H1 (cell line): ENCODE results near the gene OR2L8. TPM values are rescaled to one million over a fixed set of nuclear protein-coding genes. Genes with fewer than 3 reads are reported as not detected.

Experiments used
- CTCF ChIA-PET: fragments of 300-600 bp; sonication (Branson Sonifier 250); formaldehyde crosslinking; loops from one replicate; lab custom pipeline; 2021; ENCODE audit not compliant: partially characterized antibody; lab: Charles Lee
- POLR2A ChIA-PET: fragments of 300-600 bp; sonication (Branson Sonifier 250); formaldehyde crosslinking; loops from one replicate; lab custom pipeline; 2021; ENCODE audit warnings: inconsistent platforms; ENCODE audit not compliant: partially characterized antibody; lab: Charles Lee
- DNase-seq, 2 experiments: peaks; one replicate each; pipeline versions ENCODE4 v3.0.0 to v3.0.0-alpha.2; 2010 to 2022; ENCODE audit warnings: low spot score in 2 of 2, low read depth in 1 of 2, mixed read lengths in 1 of 2
- FAIRE-seq: peaks from 2 replicates; lab custom pipeline; 2011; peaks lifted over from hg19 to GRCh38; lab: Jason Lieb, UNC
- H2AFZ ChIP-seq: 2 replicates; pipeline ENCODE4 v1.8.1; 2012; ENCODE audit warnings: low read length, inconsistent platforms
- H2AK5ac ChIP-seq: 2 replicates; pipeline ENCODE4 v1.6.1; 2013; ENCODE audit warnings: low read depth, low read length
- H2BK120ac ChIP-seq: replicated peaks from 2 replicates; pipeline ENCODE3; 2013; ENCODE audit warnings: low read depth, low read length, inconsistent platforms
- H2BK12ac ChIP-seq: 2 replicates; pipeline ENCODE4 v1.6.1; 2013; ENCODE audit warnings: low read depth, low read length
- H2BK15ac ChIP-seq: 2 replicates; pipeline ENCODE4 v1.6.1; 2013; ENCODE audit warnings: low read length
- H2BK20ac ChIP-seq: 2 replicates; pipeline ENCODE4 v1.6.1; 2013; ENCODE audit warnings: low read length
- H2BK5ac ChIP-seq: 2 replicates; pipeline ENCODE4 v1.6.1; 2013; ENCODE audit warnings: low read depth, low read length
- H3K14ac ChIP-seq: 2 replicates; pipeline ENCODE4 v1.6.1; 2013; ENCODE audit warnings: inconsistent platforms; ENCODE audit not compliant: insufficient read length
- H3K18ac ChIP-seq: 2 replicates; pipeline ENCODE4 v1.6.1; 2013; ENCODE audit warnings: low read length; ENCODE audit errors: extremely low read depth
- H3K23ac ChIP-seq: 2 replicates; pipeline ENCODE4 v1.6.1; 2013; ENCODE audit warnings: inconsistent platforms; ENCODE audit not compliant: insufficient read length
- H3K23me2 ChIP-seq: 2 replicates; pipeline ENCODE4 v1.6.1; 2013; ENCODE audit warnings: low read depth, low read length
- H3K27ac ChIP-seq: 2 replicates; pipeline ENCODE4 v1.6.1; 2011; ENCODE audit warnings: low read depth, low read length, inconsistent platforms
- H3K27me3 ChIP-seq, 4 experiments: replicated peaks in 1 of 4; 1 replicate in 1 of 4; 2 replicates in 3 of 4; pipeline versions ENCODE4 v1.6.1 to v1.8.1; 2011 to 2013; ENCODE audit warnings: low read length in 3 of 4, mild to moderate bottlenecking in 3 of 4, inconsistent platforms in 2 of 4, mixed read lengths in 2 of 4, moderate library complexity in 1 of 4; ENCODE audit not compliant: control insufficient read depth in 3 of 4, insufficient read depth in 3 of 4; ENCODE audit errors: extremely low read depth in 1 of 4
- H3K36me3 ChIP-seq, 4 experiments: 2 replicates each; pipeline versions ENCODE4 v1.6.1 to v1.8.1; 2011 to 2013; ENCODE audit warnings: mild to moderate bottlenecking in 4 of 4, low read length in 3 of 4, moderate library complexity in 2 of 4, control low read depth in 1 of 4, inconsistent platforms in 1 of 4; ENCODE audit not compliant: insufficient read depth in 4 of 4, control insufficient read depth in 2 of 4
- H3K4ac ChIP-seq: replicated peaks from 2 replicates; pipeline ENCODE3; 2013; ENCODE audit warnings: low read length, low read depth, mixed read lengths, inconsistent platforms; ENCODE audit not compliant: insufficient read length
- H3K4me1 ChIP-seq, 4 experiments: replicated peaks in 1 of 4; 1 replicate in 1 of 4; 2 replicates in 3 of 4; pipeline versions ENCODE4 v1.6.1 to v1.8.1; 2011 to 2013; ENCODE audit warnings: low read length in 3 of 4, inconsistent platforms in 2 of 4, mixed read lengths in 1 of 4; ENCODE audit not compliant: insufficient read depth in 4 of 4, control insufficient read depth in 3 of 4
- H3K4me2 ChIP-seq, 2 experiments: 2 replicates each; pipeline versions ENCODE4 v1.6.1 to v1.8.1; 2011 to 2013; ENCODE audit warnings: low read depth in 2 of 2, low read length in 2 of 2, control low read depth in 1 of 2, inconsistent platforms in 1 of 2, mild to moderate bottlenecking in 1 of 2; ENCODE audit not compliant: insufficient read depth in 1 of 2
- H3K4me3 ChIP-seq, 4 experiments: fragments of 200-600, 300-600 bp in 1 of 4; sonication (generic), shearing (Covaris generic), sonication (Bioruptor Twin) in 1 of 4; 2 replicates each; pipeline versions ENCODE4 v1.5.1 to v1.8.1; 2011 to 2016; ENCODE audit warnings: low read length in 4 of 4, low read depth in 3 of 4, control low read depth in 2 of 4, inconsistent platforms in 2 of 4, mild to moderate bottlenecking in 2 of 4, mixed read lengths in 1 of 4, moderate library complexity in 1 of 4; ENCODE audit not compliant: insufficient read depth in 2 of 4; ENCODE audit errors: extremely low read depth in 1 of 4
- H3K56ac ChIP-seq: replicated peaks from 2 replicates; pipeline ENCODE3; 2013; ENCODE audit warnings: low read depth, mild to moderate bottlenecking, mixed read lengths, low read length, inconsistent platforms; ENCODE audit not compliant: insufficient read length
- H3K79me1 ChIP-seq: 2 replicates; pipeline ENCODE4 v1.6.1; 2013; ENCODE audit warnings: low read depth, low read length, control low read depth
- H3K79me2 ChIP-seq, 2 experiments: 2 replicates each; pipeline versions ENCODE4 v1.6.1 to v1.8.1; 2012 to 2013; ENCODE audit warnings: low read length in 2 of 2, mild to moderate bottlenecking in 2 of 2, inconsistent platforms in 1 of 2; ENCODE audit not compliant: insufficient read depth in 2 of 2, control insufficient read depth in 1 of 2
- H3K9ac ChIP-seq, 4 experiments: replicated peaks in 1 of 4; 1 replicate in 1 of 4; 2 replicates in 3 of 4; pipeline versions ENCODE4 v1.6.1 to v1.8.1; 2011 to 2013; ENCODE audit warnings: low read depth in 3 of 4, low read length in 3 of 4, control low read depth in 2 of 4, mild to moderate bottlenecking in 2 of 4, moderate library complexity in 2 of 4, inconsistent platforms in 1 of 4; ENCODE audit errors: extremely low read depth in 1 of 4
- H3K9me3 ChIP-seq, 2 experiments: 2 replicates each; pipeline versions ENCODE4 v1.6.1 to v1.8.1; 2012 to 2013; ENCODE audit warnings: mild to moderate bottlenecking in 2 of 2, moderate library complexity in 2 of 2, control low read depth in 1 of 2, inconsistent platforms in 1 of 2, low read depth in 1 of 2, low read length in 1 of 2, mixed read lengths in 1 of 2; ENCODE audit not compliant: insufficient read depth in 2 of 2
- H4K20me1 ChIP-seq, 2 experiments: replicated peaks in 1 of 2; 2 replicates each; pipeline versions ENCODE3 to v1.8.1; 2011 to 2013; ENCODE audit warnings: inconsistent platforms in 2 of 2, low read length in 2 of 2, mild to moderate bottlenecking in 1 of 2; ENCODE audit not compliant: insufficient read depth in 2 of 2, control insufficient read depth in 1 of 2
- H4K5ac ChIP-seq: 2 replicates; pipeline ENCODE4 v1.6.1; 2013; ENCODE audit warnings: low read length, low read depth, mixed read lengths, inconsistent platforms; ENCODE audit not compliant: insufficient read length
- H4K8ac ChIP-seq: 2 replicates; pipeline ENCODE4 v1.8.0; 2013; ENCODE audit warnings: mild to moderate bottlenecking, moderate library complexity, low read length, inconsistent platforms; ENCODE audit not compliant: insufficient read depth; ENCODE audit errors: extremely low read depth
- H4K91ac ChIP-seq: replicated peaks from 2 replicates; pipeline ENCODE3; 2013; ENCODE audit warnings: low read length, mixed read lengths, inconsistent platforms; ENCODE audit not compliant: insufficient read length
- CTCF ChIP-seq, 3 experiments: IDR thresholded peaks; 1 replicate in 2 of 3; 2 replicates in 1 of 3; pipeline versions ENCODE4 v1.5.1 to v1.6.1; 2011; ENCODE audit warnings: low read length in 3 of 3, mild to moderate bottlenecking in 3 of 3, inconsistent platforms in 2 of 3, low read depth in 1 of 3, moderate library complexity in 1 of 3; ENCODE audit not compliant: insufficient read depth in 1 of 3; ENCODE audit errors: control extremely low read depth in 1 of 3
- GABPA ChIP-seq: IDR thresholded peaks from 2 replicates; pipeline ENCODE4 v1.6.1; 2011; ENCODE audit warnings: mild to moderate bottlenecking, low read length, moderate library complexity, borderline replicate concordance; ENCODE audit not compliant: insufficient read depth
- NRF1 ChIP-seq: IDR thresholded peaks from 2 replicates; pipeline ENCODE4 v1.6.1; 2011; ENCODE audit warnings: mild to moderate bottlenecking, low read depth, low read length, improper control_type of control experiment
- RFX5 ChIP-seq: IDR thresholded peaks from 2 replicates; pipeline ENCODE4 v1.6.1; 2011; ENCODE audit warnings: low read depth, low read length, improper control_type of control experiment, borderline replicate concordance
- SAP30 ChIP-seq: fragments of 300-600 bp; sonication (generic); IDR thresholded peaks from 2 replicates; pipeline ENCODE4 v1.7.1; 2012; ENCODE audit warnings: low read length, moderate library complexity, mild to moderate bottlenecking, inconsistent platforms; ENCODE audit not compliant: insufficient read depth, insufficient replicate concordance
- SIRT6 ChIP-seq: IDR thresholded peaks from one replicate; pipeline ENCODE4 v1.7.1; 2012; ENCODE audit warnings: low read length, inconsistent platforms
- SIX5 ChIP-seq: IDR thresholded peaks from 2 replicates; pipeline ENCODE4 v1.6.1; 2011; ENCODE audit warnings: mild to moderate bottlenecking, low read depth, low read length
- SRF ChIP-seq: IDR thresholded peaks from 2 replicates; pipeline ENCODE4 v1.6.1; 2011; ENCODE audit warnings: mild to moderate bottlenecking, low read depth, low read length, moderate library complexity
- TCF12 ChIP-seq: IDR thresholded peaks from 2 replicates; pipeline ENCODE4 v1.6.1; 2011; ENCODE audit warnings: low read depth, mild to moderate bottlenecking, low read length
- YY1 ChIP-seq: IDR thresholded peaks from 2 replicates; pipeline ENCODE4 v1.6.1; 2011; ENCODE audit warnings: low read depth, mild to moderate bottlenecking, low read length
- WGBS, 2 experiments: shearing (Covaris generic) in 1 of 2; methylation state at CpG; one replicate each; pipeline versions ENCODE4 v1.1.6 to v1.1.7; 2013 to 2015; ENCODE audit warnings: low lambda C conversion rate in 2 of 2, mixed read lengths in 2 of 2, inconsistent platforms in 1 of 2, low coverage in 1 of 2, missing lambda C conversion rate in 1 of 2; ENCODE audit not compliant: insufficient replicate concordance in 2 of 2, insufficient coverage in 1 of 2, insufficient read length in 1 of 2; ENCODE audit errors: extremely low coverage in 1 of 2, missing lambda C conversion rate in 1 of 2; 5-methylcytosine and 5-hydroxymethylcytosine counted together
- polyA plus RNA-seq, 7 experiments: library from polyadenylated mRNA; depleted of rRNA in 3 of 7; stranded (reverse) in 5 of 7; unstranded in 2 of 7; fragments of >200 nt in 5 of 7; fragments of 200-250 nt in 2 of 7; gene quantifications; 1 replicate in 5 of 7; 2 replicates in 1 of 7; 4 replicates in 1 of 7; pipeline versions ENCODE4 v1.2.1 to v1.2.3, GENCODE V29; 2011 to 2013; ENCODE audit warnings: missing spikeins in 2 of 7, mixed read lengths in 2 of 7
- total RNA-seq: library from RNA; stranded (reverse); fragmentation: NEBNext Ultra II Directional; extraction: Animal tissue kit (Norgen Biotek cat#: 25700); gene quantifications from 2 replicates; pipeline ENCODE4 v1.2.1, GENCODE V29; 2021

Gene OR2L8
- total and polyA plus RNA-seq, 2 of the 8 experiments (the other 6 are each of a cell fraction or from before 2014, with no cell fraction given), result not detected

GRCh38 chr1:247935781-247936180 lies 12.9 kb upstream of the OR2L8 start:
- H3K4ac ChIP-seq, result no peak overlapping the region
- no peaks in the 10 kb centered on the region for H4K20me1 ChIP-seq
- H3K4me1 ChIP-seq, result no peaks in the 10 kb centered on the region
- H3K9ac ChIP-seq, result no peak overlapping the region
- H3K14ac ChIP-seq, result no peak overlapping the region
- TF ChIP-seq CTCF (IDR thresholded peaks at IDR 0.05; ENCODE audit: control extremely low read depth in 1 of 3, insufficient read depth in 1 of 3, low read depth in 1 of 3, low read length in 3 of 3) (no peak), NRF1 (no peak), RFX5 (no peak), SIX5 (no peak), GABPA (no peak), SIRT6 (no peak), SRF (no peak), SAP30 (no peak), YY1 (no peak), TCF12 (no peak)
- FAIRE-seq, result no peak
- H2BK120ac ChIP-seq, result no peak overlapping the region
- DNase-seq, result no peak
- no peaks in the 10 kb centered on the region for H3K79me1 ChIP-seq
- no peak overlapping the region for H3K56ac ChIP-seq
- H2AFZ ChIP-seq, result no peak overlapping the region
- 87% methylated on average over 9 of the region's 9 CpGs; no CpG with 5 or more reads in 1 of the 2 experiments for WGBS, 2 experiments
- no peak overlapping the region for H2BK15ac ChIP-seq
- H4K91ac ChIP-seq, result no peak overlapping the region
- H3K4me3 ChIP-seq, result no peak overlapping the region
- no peaks in the 10 kb centered on the region for H3K23me2 ChIP-seq
- no peak overlapping the region for H3K23ac ChIP-seq
- H4K5ac ChIP-seq, result no peak overlapping the region
- ChIA-PET POLR2A (no interaction called here), CTCF (interaction anchor here (0.9 to 1.2 kb wide), 2 partner anchors 22 to 589 kb away, joined by 3 read pairs; no protein-coding TSS in a partner anchor)
- no peak overlapping the region for H2BK5ac ChIP-seq
- H3K9me3 ChIP-seq, result peaks cover 59% of the 10 kb centered on the region in 2 experiments
- no peak overlapping the region for H4K8ac ChIP-seq
- no peak overlapping the region for H3K27ac ChIP-seq
- H3K18ac ChIP-seq, result no peak overlapping the region
- no peaks in the 10 kb centered on the region for H3K27me3 ChIP-seq
- no peak overlapping the region for H2AK5ac ChIP-seq
- H3K79me2 ChIP-seq, result no peaks in the 10 kb centered on the region
- H3K4me2 ChIP-seq, result no peak overlapping the region
- no peaks in the 10 kb centered on the region for H3K36me3 ChIP-seq
- H2BK20ac ChIP-seq, result no peak overlapping the region
- no peak overlapping the region for H2BK12ac ChIP-seq
